Dermis blood vessel endothelial cell (primary cell): ENCODE data around the gene EFEMP2. TPM values are rescaled to one million over a fixed set of nuclear protein-coding genes. Genes with fewer than 3 reads are reported as not detected.
A peak's percentile ranks its signal among the peaks of the same experiment; 100 is the strongest.

Experiments used
- DNase-seq: peaks from one replicate; pipeline ENCODE4 v3.0.0; 2010
- total RNA-seq: library from RNA; depleted of rRNA; stranded (reverse); fragments of >200 nt; gene quantifications from 2 replicates; pipeline ENCODE4 v1.2.3, GENCODE V29; 2014

EFEMP2 gene
- total RNA-seq, 1 donor from 2014 or later: 22.1 TPM

GRCh38 chr11:65865550-65866172 is 6.9 kb downstream of the EFEMP2 start:
- no peak for DNase-seq

DNA sequence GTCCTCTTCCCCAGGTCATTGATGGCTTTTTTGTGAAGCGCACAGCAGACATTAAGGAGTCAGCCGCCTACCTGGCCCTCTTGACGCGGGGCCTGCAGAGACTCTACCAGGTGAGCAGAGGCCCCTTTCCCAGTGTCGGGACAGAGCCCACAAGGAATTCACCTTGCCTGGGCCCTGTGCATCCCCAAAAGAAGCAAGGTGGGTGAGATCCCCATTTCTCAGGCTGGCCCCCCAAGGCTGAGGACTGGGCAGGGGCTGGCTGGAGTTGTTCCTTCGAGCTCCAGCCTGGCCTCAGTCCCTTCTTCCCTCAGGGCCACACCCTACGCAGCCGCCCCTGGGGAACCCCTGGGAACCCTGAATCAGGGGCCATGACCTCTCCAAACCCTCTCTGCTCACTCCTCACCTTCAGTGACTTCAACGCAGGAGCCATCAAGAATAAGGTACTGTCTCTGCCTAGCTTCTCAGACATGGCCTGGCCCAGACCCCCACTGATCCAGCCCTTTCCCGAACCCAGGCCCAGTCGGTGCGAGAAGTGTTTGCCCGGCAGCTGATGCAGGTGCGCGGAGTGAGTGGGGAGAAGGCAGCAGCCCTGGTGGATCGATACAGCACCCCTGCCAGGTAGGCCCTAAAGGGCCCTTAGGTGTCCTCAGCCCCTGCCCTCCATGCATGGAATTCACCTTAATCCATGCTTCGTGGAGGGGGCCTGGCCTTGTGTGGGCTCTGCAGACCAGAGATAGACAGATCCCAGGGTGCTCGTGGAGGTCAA is 7.7 kb downstream of the EFEMP2 start:
- DNase-seq: no peak

DNA sequence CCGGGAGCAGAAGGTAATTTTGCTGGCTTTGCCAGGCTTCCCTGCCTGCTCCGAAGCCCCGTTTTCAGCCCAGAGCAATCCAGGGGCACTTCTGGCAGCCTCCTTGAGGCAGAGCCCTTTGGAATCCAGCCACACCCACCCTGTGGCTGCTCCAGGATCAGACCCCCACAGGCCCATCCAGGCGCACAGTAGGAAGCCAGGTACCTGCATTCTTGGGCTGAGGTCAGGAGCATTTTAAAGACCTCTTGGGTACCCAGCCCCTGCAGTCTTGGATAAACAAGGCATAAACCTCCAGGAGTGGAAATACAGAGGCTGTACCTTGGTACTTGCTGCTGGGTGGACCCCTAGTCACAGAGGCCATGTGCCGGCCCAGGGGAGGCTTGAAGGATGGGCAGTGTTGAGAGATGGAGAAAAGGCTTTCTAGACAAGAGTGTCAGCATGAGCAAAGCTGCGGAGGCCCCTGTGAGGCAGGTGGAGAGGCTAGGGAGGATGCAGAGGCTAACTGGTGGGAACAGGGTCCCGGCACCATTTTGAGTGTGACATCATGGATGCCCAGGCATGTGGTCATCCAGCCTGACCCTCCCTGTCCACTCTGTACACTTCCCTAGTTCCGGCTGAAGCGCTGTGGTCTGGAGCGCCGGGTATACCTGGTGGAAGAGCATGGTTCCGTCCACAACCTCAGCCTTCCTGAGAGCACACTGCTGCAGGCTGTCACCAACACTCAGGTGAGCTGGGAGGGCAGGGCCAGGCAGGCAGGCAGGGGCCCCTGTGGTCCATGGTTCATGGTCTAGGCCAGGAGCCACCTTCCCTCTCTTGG is 8.5 kb downstream of the EFEMP2 start:
- no peak for DNase-seq

DNA sequence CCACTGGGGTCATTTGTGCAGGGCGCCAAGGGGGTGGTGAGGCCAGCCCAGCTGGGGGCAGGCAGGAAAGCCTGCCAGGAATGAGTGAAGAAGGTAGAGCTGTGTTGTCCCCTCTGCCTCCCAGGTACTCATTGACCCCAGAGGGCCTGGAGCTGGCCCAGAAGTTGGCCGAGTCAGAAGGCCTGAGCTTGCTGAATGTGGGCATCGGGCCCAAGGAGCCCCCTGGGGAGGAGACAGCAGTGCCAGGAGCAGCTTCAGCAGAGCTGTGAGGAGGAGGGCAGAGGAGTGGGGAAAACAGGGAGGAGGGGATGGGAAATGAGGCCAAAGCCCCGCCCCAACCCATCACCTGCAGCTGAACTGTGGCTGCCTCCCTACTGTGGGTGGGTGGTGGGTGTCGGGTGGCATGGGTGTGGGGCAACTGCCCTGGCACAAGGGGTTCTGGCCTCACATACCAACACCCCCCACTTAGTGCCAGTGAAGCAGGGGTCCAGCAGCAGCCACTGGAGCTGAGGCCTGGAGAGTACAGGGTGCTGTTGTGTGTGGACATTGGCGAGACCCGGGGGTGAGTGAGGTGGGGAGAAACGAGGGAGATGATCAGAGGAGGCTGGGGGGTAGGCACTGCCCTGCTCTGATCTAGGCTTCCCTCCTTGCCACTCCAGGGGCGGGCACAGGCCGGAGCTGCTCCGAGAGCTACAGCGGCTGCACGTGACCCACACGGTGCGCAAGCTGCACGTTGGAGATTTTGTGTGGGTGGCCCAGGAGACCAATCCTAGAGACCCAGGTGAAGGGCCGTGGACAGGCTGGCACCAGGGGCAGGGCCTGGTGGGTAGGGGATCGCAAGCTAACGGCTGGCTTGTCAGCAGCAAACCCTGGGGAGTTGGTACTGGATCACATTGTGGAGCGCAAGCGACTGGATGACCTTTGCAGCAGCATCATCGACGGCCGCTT is 9.4 kb downstream of the EFEMP2 start:
- no peak for DNase-seq

DNA sequence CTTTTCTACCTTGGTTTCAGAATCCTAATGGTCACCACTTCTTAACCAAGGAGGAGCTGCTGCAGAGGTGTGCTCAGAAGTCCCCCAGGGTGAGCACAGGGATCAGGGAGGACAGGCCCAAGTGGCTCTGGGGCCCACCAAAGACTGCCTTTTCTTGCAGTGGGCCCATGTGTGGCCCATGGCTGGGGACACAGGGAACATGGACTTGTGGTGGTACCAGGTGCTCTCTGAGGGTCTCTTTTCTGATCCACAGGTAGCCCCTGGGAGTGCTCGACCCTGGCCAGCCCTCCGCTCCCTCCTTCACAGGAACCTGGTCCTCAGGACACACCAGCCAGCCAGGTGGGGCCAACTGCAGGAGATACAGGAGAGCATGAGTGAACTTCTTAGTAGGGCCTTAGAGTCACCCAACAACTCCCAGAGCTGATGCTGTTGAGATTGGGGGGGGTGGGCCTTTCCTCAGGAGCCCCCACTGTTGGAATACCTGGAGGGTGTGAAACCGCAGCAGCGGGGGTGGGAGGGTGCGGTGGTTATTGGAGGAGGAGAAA is 10.3 kb downstream of the EFEMP2 start:
- no peak for DNase-seq

- no peak for DNase-seq
These were observed 10.9 kb downstream of the EFEMP2 start for GRCh38 chr11:65861533-65862183.

DNA sequence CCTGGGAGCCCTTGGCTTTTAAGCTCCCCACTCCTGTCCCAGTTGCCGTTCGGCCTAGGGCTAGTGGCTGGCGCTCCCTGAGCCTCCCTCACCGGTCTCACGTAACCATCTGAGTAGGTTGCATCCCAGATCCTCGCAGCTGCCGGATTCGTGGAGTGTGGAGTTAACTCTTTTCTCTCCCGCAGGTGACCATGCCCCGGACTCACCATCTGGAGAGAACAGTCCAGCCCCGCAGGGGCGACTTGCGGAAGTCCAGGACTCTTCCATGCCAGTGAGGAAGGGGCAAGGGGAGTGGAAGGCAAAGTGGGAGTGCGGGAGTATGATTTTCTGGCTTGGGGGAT is 11.5 kb downstream of the EFEMP2 start:
- peak; percentile 36 for DNase-seq

DNA sequence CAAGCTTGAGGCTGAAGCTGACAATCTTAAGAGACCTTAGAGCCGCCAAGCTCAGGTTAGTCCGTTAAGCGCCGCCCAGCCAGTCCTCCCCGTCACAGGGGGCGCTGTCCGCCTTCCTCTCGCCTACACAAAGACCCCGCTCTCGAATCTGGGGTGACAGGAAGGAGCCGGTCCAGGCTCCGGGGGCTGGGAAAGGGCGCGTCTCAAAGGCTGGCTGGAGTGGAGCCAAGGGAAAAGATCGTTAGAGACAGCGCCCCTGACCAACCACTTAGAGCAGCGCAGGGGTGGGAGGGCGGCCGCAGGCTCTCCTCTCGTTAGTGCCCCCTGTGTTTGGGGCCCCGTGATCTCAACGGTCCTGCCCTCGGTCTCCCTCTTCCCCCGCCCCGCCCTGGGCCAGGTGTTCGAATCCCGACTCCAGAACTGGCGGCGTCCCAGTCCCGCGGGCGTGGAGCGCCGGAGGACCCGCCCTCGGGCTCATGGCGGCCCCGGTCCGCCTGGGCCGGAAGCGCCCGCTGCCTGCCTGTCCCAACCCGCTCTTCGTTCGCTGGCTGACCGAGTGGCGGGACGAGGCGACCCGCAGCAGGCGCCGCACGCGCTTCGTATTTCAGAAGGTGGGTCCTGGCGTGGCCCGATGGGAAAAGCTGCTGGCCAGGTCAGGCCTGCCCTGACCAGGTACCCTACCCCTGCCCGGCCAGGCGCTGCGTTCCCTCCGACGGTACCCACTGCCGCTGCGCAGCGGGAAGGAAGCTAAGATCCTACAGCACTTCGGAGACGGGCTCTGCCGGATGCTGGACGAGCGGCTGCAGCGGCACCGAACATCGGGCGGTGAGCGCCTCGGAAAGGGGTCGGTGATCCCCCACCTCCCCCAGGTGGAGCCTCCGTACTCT is 12.1 kb downstream of the EFEMP2 start, which contains the start of gene MUS81:
Gene MUS81 (plus strand): TSS at position 156 of the 887 bp plus-strand sequence. CDS start 321 bp downstream, at position 477.
- DNase-seq: peak; percentile 99

DNA sequence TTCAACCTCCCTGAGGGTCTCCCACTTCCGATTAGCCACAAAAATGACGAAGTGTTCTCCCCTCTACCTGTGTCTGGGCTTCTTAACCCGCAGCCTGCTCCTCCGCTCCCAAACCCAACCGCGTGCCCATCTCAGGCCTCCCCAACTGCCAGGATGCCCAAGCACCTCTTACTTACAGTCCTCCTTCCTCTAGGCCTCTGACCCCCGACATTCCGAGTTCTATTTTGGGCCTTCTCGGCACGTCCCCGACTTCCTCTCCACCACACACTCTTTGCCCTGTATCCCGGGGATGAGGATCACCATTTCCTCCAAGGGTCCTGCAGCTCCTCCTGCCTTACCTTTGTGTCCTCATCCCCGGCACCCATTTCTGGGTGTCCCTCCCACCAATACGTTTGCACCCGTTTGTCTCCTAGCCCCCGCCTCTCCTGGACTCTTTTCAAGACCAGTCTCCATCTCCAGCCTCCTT is 12.8 kb downstream of the EFEMP2 start:
- no peak for DNase-seq

DNA sequence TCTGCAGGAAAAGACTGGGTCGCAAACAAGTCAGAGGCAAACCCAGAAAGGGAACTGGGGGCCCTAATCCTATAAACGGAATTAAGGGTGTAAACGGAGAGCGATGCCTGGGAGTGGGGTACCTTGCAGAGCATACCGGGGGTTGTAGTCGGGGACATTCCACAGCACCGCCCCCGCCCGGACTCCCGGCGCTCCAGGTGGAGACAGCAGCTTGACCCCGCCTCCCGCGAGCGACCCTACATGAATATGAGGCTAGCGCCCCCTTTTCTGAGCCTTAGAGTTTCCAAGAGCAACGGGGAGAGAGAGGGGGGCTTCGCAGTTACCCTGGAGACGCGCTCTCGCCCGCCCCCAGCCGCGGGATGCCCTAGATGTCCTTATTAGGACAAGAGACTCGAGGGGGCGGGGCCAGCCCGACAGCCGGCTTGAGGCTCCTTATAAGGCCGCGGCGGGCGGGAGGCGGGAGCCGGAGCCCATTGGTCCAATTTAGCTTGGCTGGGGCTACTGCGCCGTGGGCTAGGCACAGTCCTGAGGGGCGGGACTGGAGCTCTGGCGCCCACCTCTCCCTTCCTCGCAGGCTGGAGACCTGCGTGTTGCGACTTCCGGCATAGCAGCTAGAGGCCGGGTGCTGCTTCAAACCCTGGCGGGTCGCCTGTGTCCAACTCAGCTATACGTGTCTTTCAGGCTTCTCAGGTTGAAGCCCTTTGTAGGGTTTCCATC is 13.3 kb downstream of the EFEMP2 start:
- DNase-seq: peak; percentile 99

GRCh38 chr11:65858681-65859087 is 13.9 kb downstream of the EFEMP2 start:
- DNase-seq: no peak

DNA sequence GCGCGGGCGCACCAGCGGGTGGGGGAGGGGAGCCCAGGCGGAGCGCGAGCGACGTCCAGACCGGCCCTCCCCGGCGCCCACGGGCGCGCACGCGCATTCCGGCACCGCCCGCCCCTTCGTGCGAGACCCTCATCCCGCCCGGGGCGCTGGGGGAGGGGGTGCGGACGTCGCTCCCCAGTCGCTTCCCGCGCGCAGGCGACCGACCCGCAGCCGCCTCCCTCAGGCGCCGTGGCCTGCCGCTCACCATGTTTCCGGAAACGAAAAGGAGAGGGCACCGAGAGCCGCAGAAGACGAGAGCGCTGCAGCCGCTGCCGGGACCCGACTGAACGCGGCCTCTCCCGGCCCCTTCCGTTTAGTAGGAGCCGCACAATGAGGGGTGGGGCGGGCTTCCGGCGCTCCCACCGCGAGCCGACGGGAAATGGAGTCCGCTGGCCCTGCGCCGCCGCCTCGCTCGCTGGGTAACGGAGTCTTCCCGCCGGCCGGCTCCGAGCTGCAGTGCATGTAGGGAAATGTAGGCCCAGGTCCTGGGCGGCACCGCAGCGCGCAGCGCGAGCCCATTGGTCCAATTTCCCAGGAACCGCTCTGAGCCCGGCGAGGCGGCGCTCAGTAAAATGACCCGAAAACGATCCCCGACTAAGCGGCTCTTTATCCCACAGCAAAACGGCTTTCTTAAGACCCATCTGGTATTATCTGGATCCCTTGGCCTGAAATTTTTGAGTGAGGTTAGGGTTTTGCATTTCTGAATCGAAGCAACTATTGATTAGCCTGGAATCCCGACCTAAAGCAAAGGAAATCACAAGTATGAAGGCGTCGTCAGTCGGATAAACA is 14.5 kb downstream of the EFEMP2 start, which contains the start of gene CFL1:
Gene CFL1 (minus strand): TSS at position 328 of the 828 bp plus-strand sequence. CDS start 81 bp downstream, at position 247.
- DNase-seq: peak; percentile 98

- DNase-seq: no peak
These were observed 15.1 kb downstream of the EFEMP2 start for GRCh38 chr11:65857500-65857852.

DNA sequence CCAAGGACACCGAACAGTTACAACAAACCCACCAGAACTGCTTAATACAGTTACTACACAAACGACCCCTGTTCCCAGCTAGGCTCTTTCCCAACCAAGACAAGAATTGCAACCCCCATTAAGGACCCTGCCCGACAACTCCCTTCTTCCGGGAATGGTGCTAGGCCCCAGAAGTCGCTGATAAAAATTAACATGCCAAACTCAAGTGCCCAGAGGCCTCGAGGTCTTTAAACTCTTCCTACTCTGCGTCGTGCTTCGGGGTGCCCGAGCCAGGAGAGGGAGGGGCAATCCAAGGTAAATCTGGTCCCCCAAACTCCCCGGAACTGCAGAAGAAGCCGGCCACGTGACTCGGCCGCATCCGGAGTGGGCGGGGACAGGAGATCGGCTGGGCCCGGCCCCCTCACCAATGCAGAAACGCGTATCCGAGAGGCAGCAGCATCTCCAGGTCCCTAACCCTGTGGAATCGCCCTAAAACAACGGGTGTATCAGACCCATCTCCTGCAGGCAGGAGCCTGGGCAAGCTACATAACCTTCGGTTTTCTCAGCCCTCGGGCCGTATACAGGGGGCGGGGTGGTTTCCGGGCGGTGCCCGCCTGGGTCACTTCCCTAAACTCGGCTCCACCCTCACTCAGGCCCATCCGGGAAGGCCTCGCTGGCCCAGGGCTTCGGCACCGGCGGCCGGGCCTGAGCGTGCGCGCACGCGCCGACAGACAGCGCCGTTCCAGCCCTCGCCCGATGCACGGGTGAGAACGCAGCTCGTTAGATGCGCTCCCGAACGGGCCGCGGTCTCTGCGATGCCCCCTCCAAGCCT is 15.7 kb downstream of the EFEMP2 start:
- peak; percentile 71 for DNase-seq

DNA sequence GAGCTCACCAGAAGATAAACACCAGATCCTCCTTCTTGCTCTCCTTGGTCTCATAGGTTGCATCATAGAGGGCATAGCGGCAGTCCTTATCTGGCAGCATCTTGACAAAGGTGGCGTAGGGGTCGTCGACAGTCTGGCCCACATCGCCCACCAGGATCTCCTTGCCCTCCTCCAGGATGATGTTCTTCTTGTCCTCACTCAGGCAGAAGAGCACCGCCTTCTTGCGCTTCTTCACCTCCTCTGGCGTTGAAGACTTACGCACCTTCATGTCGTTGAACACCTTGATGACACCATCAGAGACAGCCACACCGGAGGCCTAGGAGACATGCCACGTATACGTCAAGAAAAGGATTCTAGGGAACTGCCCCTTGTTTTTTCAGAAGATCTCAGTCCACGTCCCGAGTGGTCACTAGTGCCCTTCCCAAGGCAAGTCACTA is 16.7 kb downstream of the EFEMP2 start:
- no peak for DNase-seq

DNA sequence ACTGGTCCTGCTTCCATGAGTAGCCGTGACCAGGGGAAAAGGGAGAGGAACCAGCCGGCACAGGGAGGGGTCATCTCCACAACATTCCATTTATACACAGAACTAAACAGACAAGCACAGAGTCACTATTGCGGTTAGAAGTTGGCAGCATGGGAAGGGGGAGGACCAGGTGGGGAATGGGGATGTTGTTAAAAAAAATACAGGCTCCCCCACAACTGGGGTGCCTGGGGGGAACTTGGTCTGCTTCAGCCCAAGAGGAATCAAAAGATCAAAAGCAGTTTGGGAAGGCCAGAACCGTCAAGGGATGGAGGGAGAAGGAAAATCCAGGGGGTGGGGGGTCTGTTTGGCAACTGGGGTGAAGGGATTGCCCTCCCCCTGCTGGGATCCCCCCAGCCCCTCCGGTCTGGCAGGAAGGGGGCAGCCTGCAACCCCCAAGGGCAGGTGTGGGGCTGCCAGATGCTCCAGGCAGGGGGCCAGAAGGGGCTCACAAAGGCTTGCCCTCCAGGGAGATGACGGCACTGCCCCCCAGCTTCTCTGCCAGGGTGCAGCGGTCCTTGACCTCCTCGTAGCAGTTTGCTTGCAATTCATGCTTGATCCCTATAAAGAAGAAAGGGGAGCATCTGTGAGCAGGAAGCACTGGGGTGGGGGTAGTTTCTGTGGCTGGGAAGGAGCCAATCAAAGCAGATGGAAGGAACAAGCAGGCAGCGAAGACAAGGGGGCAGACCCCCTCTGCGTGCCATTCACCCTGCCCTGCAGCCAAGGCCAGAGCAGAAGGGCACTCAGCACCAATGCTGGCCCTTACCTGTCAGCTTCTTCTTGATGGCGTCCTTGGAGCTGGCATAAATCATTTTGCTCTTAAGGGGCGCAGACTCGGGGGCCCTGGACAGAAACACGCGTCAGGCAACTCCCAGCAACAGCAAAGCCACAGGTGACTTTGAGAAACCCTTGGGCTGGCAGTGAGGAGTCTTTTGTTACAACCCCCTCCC is 17.5 kb downstream of the EFEMP2 start:
- DNase-seq: no peak
